Caki2 (cell line): Measurements from ENCODE around the gene CA5A. TPM values are rescaled to one million over a fixed set of nuclear protein-coding genes. Genes with fewer than 3 reads are reported as not detected.
"Not testable (repeated sequence)": the region's sequence is repeated elsewhere in the genome, so short reads cannot be mapped to it uniquely, and the experiment has no call there.

Experiments
- DNase-seq: peaks from one replicate; pipeline ENCODE4 v3.0.0-alpha.2; 2015; ENCODE audit warnings: low read depth
- in situ Hi-C: cut with HindIII; loops from 2 replicates; pipeline ENCODE4 v1.10.0; 2016; ENCODE audit warnings: low sequenced_read_pairs, low pct_unique_long_range_greater_than_20kb, mixed read lengths
- total RNA-seq: library from RNA; depleted of rRNA; stranded (reverse); fragments of >200 nt; shearing (Covaris generic); gene quantifications from 2 replicates; pipeline ENCODE4 v1.2.3, GENCODE V29; 2014; ENCODE audit warnings: low replicate concordance

Gene CA5A
- total RNA-seq, 1 experiment from 2014 or later = not detected

GRCh38 chr16:87914021-87914725, 22.2 kb downstream of the CA5A start:
- DNase-seq, in situ Hi-C loops: not testable (repeated sequence)

DNA sequence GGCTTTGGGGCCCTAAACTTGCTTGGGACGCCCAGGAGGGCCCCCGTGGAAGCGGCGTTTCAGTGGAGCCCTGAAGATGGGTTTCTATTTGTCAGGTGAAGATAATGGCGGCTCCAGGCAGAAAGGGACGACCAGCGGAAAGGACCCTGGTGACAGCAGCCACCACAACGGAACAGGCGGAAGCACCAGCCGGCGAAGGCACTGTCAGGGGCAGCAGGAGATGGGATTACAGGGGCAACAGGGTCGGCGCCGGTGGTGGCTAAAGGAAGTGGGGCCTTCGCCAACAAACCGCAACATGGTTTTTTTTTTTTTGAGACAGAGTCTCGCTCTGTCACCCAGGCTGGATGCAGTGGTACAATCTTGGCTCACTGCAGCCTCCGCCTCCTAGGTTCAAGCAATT, 23.6 kb downstream of the CA5A start:
- in situ Hi-C loops = not testable (repeated sequence)

DNA sequence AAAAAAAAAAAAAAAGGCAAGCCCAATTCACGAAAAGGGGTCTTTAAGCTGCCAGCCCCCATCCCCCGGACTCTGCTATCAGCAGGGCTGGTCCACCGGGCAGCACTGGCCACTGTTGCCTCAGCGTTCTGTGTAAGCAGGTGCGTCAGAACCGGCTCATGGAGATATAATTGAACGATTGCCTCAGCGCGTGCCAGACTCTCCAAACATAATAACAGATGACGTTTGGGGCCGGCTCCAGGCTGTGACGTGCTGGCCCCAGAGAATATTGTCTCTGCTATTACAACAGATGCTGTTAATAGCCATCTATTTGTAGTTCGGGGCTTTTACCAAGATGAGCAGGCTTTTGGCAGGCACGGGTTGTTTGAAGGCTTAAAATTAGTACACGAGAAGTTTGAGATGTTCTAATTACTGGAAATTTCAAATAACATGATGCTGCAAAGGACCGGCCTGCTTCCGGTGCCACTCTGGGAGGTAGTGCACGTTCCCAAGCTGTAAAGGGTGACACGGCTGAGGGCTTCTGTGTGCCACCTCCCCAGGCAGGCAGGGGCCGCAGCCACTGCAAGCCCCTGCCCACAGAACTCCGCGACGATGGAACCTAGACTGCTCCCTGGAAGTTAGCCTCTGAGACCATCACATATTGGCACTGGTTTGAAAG, 25.1 kb downstream of the CA5A start:
- in situ Hi-C loops, DNase-seq: not testable (repeated sequence)

More for the DNA sequence above, 23.6 kb downstream of the CA5A start:
- DNase-seq = not testable (repeated sequence)

DNA sequence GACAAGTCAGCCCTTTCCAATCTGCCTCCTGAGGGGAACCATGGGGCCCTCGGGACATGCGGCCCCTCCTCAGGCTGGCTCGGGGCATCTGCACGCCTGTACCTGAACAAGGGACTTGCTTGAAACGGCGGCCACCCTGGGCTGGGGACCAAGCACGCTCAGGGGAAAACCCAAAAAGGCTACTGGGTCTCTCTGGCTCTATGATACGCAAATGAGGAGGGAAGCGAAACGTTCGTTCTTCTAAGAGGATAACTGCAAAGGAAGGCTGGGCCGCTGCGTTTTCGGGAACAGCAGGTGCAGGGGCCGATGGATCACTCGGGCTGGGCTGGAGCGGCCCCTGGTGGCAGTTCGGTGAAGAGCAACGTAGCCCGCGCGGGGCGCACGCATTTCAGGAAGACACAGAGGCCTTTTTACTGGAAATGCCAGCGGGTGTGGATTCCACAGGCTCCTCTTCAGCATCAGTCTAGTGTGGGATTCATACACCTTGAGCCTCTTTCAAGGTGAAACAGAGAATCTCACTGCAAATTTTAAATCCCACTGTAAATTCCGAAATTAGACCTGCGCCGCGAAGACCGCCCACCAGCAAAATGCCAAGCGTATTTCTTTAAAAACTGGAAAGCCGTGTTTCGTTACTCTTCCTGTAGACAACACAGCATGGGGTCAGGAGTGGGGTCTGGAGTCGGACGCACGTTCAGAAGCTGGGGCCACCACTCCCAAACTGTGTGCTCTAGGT, 27.0 kb downstream of the CA5A start:
- peak; percentile 32 for DNase-seq
- in situ Hi-C loops = not testable (repeated sequence)

DNA sequence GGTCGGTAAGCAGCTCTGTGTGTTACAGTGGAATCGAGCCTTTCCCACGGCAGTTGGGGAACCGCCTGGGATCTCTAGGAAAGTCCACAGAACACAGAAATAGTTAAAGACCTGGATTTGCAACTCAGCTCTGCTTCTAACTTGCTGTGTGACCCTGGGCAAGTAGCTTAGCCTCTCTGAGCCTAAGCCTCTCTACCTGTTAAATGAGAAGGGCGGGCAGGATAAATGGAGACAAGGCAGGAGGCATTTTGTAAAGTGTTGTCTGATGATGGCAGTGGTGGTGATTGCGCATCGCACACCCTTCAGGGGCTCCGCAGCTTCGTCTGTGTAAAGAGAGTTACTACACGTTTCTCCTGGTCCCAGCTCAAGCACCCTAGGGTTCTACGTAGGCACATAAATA, 28.2 kb downstream of the CA5A start:
- DNase-seq, in situ Hi-C loops: not testable (repeated sequence)

DNA sequence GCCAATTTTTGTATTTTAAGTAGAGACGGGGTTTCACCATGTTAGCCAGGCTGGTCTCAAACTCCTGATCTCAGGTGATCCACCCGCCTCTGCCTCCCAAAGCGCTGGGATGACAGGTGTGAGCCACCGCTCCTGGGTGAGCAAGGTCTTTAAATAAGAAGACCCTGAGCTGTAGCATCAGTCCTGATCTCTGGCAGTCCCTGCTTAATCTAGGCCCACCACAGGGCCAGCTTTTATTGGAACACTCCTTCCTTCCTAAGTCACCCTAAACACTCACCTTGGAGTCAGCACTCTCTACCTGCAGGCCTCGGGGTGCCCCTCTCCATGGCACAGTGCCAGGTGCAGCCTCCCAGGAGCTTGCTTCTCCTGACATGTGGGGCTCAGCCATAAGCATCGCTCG, 30.8 kb downstream of the CA5A start:
- in situ Hi-C loops, DNase-seq: not testable (repeated sequence)

DNA sequence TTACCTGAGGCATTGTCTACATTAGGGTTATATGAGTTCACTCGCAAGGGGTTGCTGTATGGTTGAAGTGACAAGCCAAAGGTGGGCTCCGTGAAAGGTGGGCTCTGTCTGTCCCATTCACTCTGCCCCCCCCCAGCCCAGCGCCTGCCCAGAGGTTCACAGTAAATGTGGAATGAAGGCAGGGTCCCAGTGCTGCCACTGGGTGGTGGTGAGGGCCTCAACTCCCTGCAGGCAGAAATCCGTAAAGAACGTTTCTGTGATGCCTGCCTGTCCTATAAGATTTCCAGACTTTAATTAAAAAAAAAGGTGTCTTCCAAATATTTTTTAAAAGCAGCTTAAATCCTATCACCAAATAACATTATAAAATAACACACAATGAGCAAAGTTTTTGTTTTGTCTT, 31.4 kb downstream of the CA5A start:
- in situ Hi-C loops, DNase-seq: not testable (repeated sequence)

GRCh38 chr16:87900489-87900888, 35.8 kb downstream of the CA5A start:
- DNase-seq, in situ Hi-C loops: not testable (repeated sequence)

DNA sequence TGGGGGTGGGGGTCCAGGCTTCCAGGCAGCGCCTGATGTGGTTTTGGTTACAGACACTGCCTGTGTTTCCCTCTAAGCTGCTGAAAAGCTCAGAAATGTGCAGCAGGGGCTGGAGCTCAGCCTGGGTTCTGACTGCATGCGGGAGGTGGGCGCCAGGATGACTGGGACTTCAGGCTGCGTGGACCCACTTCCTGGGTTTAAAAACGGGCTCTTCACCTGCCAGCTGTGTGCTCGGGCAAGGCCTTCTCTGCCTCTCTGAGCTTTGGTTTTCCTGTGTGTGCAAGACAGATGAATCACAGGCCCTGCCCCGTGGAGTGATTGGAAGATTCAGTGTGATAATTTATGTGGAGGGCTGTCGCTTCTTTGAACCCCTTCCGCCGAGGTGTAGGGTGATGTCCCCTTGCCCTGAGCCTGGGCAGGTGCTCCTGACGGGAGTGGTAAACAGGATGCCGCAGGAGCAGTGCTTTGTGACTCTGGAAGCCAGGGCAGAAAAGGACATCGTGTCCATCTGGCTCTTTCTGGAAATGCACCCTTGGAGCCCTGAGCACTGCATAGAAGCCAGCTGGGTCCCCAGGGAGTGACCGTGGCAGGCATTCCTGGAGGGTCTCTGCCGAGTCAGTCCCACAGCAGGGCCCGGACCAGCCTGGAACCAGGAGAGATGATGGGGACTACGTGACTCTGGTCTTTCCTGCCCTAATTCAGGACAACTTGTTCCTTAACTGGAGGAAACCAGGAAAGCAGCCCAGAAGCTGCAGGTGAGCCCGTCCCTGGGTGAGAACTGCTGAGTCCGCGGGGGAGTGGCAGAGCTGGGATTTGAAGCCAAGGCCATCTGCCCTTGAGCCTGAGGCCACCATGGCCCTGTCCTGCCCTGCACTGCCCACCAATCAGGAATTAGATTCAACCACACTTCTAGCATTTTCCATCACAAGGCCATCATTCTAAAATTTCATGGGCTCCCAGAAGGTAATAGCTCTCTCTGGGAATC, 38.5 kb downstream of the CA5A start:
- no peak for DNase-seq
- in situ Hi-C loops = no loop called here

DNA sequence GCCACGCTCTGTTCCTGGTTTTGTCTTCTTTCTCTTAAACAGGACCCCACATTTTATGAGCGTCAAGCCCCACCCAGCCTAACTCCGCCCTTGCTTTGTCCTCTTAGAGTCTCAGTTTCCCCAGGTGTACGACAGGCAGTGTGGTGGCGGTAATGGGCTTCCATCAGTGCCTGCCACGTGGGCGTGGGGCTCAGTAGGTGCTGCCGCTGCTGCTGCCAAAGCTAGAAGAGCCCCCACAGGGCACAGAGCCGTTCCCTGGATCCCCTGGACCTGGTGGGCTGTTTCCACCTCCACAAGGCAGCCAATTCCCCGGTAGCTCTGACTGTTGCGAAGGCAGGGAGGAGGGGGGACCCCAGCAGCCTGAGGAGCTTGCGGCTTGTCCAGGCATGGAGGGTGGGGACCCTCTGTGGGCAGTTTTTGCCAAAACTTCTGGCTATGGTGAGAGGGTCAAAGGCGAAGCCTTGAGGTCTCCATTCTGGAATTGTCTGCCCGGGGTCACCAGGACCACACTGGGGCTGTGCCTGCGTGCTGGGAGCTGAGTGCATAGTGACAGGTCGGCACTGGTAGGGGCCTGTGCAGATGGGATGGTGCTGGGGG, 39.3 kb downstream of the CA5A start:
- in situ Hi-C loops, DNase-seq: not testable (repeated sequence)

DNA sequence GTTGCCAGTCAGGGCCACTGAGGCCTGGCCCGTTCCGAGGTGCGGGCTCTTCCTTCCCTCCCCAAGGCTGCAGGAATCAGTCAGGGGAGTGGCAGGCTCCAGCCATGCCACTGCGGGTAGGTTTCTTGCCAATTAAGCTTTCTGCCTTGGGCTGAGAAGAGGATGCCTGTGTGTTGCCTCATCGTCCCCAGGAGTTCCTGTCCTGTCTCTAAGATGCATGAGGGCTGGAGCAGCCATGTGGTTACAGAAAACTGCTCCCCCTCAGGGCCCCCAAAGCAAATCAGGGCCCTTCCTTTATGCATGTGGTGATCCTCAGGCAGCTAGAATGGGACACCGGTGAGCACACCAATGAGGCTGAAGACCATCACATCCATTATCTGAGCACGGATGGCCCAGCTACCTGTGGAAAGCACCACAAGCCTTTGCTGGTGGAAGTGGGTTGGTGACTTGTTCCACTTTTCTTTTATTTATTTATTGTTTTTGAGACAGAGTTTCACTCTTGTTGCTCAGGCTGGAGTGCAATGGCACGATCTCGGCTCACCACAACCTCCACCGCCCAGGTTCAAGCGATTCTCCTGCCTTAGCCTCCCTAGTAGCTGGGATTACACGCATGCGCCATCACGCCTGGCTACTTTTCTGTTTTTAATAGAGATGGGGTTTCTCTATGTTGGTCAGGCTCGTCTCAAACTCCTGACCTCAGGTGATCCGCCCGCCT, 40.0 kb downstream of the CA5A start:
- DNase-seq, in situ Hi-C loops: not testable (repeated sequence)

DNA sequence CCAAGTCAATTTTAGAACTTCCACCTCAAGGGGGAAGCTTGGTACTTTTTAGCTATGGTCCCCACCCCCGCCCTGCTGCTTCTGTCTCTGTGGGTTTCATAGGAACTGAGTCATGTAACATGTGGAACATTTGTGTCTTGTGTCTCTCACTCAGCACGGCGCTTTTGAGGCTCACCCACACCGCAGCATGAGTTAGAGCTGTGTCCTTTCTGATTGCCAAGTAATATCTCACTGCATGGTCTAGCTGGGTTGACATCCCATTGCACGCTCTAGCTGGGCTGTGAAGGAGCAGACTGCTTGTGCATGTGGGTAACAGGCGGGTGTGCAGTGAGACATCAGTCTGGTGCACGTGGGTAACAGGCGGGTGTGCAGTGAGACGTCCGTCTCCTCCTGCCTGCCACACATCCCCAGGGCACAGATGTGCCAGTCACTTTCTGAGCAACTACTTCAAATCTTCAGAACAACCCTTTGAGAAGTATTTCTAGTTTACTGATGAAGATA, 40.6 kb downstream of the CA5A start:
- no peak for DNase-seq
- in situ Hi-C loops = no loop called here

DNA sequence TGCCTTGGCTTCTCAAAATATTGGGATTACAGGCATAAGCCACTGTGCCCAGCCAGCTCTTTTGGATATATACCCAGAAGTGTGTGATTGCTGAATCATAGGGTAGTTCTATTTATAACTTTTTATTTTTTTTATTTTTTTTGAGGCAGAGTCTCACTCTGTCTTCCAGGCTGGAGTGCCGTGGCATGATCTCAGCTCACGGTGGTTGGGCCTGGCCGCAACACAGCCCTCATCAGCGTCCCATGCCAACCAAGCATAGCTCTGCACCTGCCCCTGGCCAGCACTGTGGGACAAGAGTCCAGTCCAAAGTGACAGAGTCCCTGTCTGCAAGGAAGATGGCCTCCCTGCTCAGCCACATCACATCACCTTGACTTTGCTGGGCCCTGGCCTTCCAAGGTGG, 42.3 kb downstream of the CA5A start:
- peak; percentile 7 for DNase-seq
- in situ Hi-C loops = not testable (repeated sequence)

DNA sequence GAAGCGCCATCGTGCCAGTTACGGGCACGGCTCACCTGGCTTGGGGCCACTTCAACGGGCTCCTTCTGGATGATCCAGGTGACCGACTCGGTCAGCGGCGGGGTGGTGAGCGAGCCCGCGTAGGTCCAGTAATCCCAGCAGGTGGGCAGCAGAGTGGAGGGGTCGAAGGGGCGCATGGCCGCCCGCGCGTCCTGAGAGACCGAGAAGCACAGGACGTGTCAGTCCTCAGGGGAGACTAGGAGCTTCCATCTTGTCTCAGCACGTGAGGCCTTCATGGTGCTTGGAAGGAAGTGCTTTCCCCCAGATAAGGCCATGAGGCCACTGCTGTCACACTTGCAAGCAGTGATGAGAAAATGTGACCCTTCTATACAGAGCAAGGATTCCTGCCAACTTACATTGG, 44.6 kb downstream of the CA5A start:
- DNase-seq = no peak
- in situ Hi-C loops = no loop called here

- in situ Hi-C loops, DNase-seq: not testable (repeated sequence)
These were observed 46.6 kb downstream of the CA5A start for GRCh38 chr16:87889762-87890161.

GRCh38 chr16:87888346-87888745, 48.0 kb downstream of the CA5A start:
- in situ Hi-C loops, DNase-seq: not testable (repeated sequence)

DNA sequence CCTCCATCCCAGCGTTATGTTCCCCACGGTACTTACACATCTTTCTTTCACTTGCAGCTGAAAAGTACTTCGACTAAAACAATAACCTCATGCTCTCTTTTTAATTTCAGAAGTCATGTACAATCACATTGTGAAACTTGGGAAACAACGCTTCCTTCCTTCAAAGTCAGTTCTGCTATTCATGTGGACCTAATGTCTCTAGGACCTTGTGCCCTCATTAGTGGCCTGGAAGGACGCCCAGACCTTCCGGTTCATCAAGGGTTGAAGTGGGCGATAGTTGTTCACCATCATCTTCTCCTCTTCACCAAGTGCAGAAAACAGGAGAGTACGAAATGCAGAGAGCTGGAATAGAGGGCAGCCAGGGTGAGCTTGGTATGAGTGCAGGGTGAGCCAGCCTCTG, 48.4 kb downstream of the CA5A start:
- in situ Hi-C loops, DNase-seq: not testable (repeated sequence)
